ENCODE results near the gene PMP22.
"Not testable (repeated sequence)": the region's sequence is repeated elsewhere in the genome, so short reads cannot be mapped to it uniquely, and the experiment has no call there.

Gene PMP22

GRCh38 chr17:15200574-15200973 is 64.6 kb downstream of the PMP22 start:
- not testable (repeated sequence) for FAIRE-seq

- FAIRE-seq: no peak
Observed at GRCh38 chr17:15197229-15197628, 67.9 kb downstream of the PMP22 start.

- FAIRE-seq: no peak
Observed at GRCh38 chr17:15194859-15195277, 70.3 kb downstream of the PMP22 start.

- FAIRE-seq: no peak
Observed at GRCh38 chr17:15185625-15185991, 79.5 kb downstream of the PMP22 start.

GRCh38 chr17:15184872-15185624 is 80.1 kb downstream of the PMP22 start:
- FAIRE-seq: no peak

- FAIRE-seq: no peak
Observed at GRCh38 chr17:15181816-15182215, 83.3 kb downstream of the PMP22 start.

- no peak for FAIRE-seq
Observed at GRCh38 chr17:15181333-15181732, 83.8 kb downstream of the PMP22 start.

GRCh38 chr17:15180121-15180561 is 85.0 kb downstream of the PMP22 start:
- FAIRE-seq: no peak
